Epidermal melanocyte (primary cell): Measurements from ENCODE around the gene SCG5.
A peak's percentile ranks its signal among the peaks of the same experiment; 100 is the strongest.

Experiments
- DNase-seq: peaks from one replicate; pipeline ENCODE4 v3.0.0; 2011; ENCODE audit warnings: low spot score; ENCODE audit not compliant: insufficient read length

SCG5 gene

GRCh38 chr15:32659340-32660155 lies 18.0 kb downstream of the SCG5 start:
- peak; percentile 21 for DNase-seq

DNA sequence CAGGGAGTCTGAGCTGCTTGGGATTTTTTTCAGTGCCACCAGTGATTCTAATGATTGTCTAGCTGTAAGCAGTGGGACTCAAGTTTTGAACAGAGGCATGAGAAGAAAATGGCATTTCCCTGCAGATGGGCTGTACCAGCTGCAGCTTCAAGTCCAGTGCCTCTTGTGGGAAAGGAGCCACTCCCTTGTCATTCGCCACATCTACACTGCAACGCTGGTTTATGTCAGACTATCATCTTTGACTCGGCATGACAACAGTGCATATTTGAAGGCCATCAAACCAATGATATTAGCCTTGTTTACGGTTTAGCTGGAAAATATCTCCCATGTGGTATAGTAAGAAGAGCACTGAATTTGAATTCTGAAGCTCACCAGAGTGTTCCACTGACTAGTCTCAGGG lies 22.2 kb downstream of the SCG5 start:
- DNase-seq = no peak

DNA sequence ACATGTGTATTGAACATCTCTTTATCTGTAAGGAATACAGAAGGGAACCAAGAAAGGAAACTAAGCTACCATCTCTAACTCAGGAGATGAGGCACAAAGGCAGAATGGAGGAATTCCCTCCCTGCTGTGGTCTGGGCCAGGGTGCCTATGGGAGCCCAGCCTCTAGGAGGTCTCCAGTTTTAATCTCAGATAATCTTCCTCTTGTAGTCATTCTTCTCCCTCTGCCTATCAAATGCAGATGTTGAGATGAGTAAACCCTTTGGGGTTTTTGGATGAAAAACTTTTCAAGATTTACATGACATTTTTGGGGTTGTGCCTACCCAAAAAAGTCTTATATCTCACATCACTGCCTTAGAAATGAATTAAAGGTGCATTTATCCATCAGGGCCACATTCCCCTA lies 23.3 kb downstream of the SCG5 start:
- no peak for DNase-seq

- no peak for DNase-seq
These were observed 25.8 kb downstream of the SCG5 start for GRCh38 chr15:32667321-32667720.

DNA sequence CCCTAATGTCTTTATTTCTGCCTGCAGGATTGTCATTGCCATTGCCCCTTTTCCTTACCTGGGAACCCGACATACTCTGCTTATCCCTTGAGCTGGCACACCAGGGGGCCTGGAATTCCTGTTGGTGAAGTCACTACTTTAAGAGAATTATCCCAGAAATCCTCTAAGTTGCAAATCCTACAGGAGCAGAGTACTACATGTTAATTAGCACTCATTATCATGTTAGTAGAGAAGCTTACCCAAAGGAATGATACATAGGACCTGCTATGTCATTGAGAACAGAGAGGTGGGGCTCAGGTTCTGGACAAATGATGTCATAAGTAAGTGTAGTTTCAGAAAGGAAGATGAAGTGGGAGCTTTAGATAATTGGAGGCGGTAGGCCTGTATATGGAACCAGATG lies 27.4 kb downstream of the SCG5 start:
- no peak for DNase-seq

- DNase-seq = peak; percentile 74
These were observed 28.5 kb downstream of the SCG5 start for GRCh38 chr15:32669896-32670611.

GRCh38 chr15:32670623-32671022 lies 29.1 kb downstream of the SCG5 start:
- no peak for DNase-seq

DNA sequence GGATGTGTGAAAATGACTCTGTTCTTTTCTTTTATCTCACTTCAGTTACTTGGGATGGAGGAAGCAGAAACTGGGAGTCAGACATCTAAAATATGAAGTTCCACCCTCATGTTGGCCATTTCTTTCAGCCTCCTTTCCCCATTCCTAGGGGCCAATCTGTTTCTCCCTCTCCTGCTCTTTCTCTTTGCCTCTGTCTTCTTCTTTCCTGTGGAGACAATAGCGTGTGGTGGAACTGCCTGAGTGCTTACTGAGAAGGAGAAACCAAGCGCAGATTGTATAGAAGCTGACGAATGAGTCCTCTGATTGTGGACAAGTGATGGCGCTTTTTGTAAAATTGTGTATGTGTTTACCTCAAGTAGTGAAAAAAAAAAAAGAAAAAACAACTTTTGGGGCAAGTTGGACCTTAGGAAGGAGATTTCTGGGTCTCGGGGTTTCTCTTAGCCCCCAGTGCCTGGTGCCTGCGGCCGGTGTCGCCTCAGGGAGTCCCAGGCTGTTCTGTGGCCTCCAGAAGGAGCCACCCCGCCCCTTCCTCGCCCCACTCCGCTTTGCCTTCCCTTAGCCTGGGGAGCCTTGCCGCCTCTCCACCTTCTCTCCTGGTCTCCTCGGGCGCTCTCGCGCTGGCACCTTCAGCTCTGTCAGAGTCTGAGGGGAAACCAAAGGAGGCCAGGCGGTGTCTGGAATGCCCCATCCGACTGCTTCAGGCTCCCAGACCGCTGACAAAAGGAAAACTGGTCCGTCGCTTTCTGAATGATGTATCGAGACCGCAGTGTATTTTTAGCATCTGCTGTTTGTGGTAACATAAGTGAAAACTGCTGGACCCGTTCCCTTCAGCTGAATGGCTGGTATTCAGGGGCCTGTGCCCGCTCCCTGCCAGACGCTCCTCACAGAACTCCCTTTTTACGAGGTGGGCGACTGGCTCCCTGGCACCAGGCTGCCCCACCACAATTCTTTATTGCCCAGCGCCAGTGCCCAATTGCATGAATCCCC lies 30.1 kb downstream of the SCG5 start:
- DNase-seq = peak; percentile 64

DNA sequence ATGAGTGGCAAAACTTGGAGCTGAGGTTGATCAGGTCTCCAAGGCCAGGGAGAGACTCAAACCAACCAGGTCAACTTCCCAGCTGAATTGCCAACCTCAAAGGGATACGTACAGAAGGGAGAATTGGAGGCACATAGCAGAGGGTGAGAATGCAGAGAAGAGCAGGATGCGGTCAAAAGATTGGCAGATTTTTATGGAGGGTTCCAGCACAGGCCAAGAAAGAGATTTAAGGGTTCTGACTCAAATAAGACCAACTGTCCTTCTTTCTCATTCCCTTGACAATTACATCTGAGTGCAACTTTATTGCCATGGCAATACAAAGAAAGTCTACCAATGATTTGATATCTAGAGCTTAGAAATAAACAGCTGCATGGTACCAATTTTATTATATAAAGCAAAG lies 33.2 kb downstream of the SCG5 start:
- DNase-seq = no peak

- DNase-seq = no peak
These were observed 34.0 kb downstream of the SCG5 start for GRCh38 chr15:32675466-32675865.

DNA sequence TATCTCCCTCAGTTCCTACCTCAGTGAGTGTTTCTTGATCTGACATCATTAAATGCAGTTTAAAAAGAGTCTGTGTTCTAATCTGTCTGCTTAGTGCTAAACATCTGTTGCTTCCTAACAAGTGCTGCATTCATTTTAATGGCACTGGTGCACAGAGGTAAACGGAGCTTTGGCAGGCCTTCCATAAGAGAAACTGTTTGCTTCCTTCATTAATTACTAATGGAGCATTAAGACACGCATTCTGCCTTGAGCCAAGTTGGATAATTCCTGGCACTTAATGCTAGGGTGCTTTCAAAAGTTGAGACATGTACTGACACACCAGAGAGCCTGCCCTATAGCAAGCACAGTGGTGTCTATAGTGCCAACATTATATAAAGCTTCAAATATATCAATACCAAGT lies 34.7 kb downstream of the SCG5 start:
- peak; percentile 46 for DNase-seq

DNA sequence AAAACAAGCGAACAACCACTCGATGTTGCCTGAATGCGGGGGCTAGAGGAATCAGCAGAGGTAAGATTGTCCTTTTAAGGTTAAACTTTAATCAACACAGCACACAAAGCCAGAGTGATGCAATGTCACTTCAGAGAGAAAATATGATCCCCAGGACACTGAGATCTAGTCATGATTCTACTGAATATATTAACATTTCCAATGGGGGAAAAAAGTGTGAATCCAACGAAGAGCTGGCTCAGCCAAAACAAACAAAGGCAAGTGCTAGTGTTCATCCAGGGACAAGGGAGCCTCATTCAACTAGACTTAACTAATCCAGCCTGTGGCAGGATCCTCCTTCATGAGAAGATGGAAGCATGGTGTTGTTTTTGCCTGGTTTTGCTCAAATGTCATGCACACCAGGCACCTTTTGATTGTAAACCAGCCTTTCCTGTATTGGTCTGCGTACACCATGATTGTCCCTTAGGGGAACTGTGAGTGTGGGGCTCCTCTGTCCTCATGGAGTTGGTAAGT lies 35.8 kb downstream of the SCG5 start:
- DNase-seq = no peak

DNA sequence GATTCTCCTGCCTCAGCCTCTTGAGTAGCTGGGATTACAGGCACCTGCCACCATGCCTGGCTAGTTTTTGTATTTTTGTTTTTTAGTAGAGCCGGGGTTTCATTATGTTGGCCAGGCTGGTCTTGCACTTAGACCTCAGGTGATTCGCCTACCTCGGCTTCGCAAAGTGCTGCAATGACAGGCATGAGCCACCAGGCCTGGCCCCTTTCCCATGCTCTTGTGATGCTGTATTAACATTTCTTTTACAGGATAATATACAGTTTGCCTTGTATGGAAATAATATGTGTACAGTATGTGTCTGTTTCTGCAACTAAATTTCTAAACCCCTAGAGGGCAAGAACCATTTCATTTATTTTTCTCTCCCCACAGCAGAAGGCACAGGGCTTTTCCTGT lies 37.8 kb downstream of the SCG5 start:
- no peak for DNase-seq

DNA sequence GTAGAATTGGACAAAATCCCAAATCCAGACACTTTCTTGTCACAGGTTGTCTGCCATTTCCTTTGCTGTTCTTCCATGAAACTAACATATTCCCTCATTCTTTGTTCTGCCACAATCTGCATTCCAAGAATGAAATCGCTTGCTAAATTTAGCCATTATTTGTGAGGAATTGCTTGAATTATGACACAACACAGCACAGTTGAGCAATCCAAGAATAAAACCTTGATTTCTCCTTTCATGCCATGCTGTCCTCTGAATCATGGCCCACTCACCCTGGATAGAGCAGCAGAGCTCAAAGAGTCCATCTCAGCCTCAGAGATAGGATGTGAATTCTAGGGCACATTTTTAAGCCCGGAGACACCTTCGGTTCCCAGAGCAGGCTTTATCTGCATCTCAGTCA lies 41.1 kb downstream of the SCG5 start:
- peak; percentile 54 for DNase-seq

- DNase-seq = no peak
These were observed 41.6 kb downstream of the SCG5 start for GRCh38 chr15:32682977-32683630.

DNA sequence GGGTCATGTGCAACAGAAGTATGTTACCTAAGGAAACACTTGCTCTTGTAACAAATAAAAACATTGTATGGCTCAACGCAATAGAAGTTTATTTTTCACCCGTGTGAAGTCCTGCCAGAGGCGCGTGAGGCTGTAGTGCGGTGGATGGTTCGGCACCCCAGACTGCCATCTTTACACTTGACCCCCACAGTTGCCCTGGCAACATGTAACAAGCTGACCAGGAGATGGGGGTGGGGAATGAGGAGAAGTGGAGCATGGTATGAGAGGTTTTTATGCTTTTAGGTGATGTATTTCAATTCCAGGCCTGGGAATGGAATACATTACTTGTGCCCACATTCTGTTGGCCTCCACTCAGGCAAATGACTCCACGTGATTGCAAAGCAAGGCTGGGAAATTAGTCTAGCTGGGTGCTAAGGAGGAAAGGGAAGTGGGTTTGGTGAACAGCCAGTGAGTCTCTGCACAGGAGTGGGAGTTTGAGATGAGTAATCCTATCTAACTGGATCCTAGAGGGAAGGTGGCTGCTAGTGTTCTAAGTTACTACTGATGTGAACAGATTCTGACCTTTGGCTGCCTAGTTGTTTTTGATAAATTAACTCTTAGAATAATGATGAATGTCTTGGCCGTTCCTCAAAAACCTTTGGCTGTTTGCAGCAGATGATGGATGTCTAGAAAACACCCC lies 42.5 kb downstream of the SCG5 start:
- no peak for DNase-seq

GRCh38 chr15:32685576-32685975 lies 44.1 kb downstream of the SCG5 start:
- DNase-seq = no peak

DNA sequence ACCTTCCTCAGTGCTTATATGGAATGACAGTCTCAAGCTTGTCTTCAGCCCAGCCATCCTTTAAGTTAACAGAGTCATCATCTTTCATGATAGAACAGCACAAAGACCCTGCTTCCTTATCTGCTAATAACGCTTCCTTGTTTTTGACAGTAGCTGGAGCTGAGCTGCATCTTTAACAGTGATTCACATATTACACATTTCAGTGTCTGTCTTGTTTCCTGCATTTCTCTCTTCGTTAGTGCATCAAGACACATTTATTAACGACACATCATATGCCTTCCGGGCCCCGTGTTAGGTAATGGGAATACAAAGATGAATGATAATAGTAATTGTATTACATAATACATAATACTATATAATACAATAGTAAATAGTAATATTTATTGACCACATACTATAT lies 46.0 kb downstream of the SCG5 start:
- DNase-seq = no peak

DNA sequence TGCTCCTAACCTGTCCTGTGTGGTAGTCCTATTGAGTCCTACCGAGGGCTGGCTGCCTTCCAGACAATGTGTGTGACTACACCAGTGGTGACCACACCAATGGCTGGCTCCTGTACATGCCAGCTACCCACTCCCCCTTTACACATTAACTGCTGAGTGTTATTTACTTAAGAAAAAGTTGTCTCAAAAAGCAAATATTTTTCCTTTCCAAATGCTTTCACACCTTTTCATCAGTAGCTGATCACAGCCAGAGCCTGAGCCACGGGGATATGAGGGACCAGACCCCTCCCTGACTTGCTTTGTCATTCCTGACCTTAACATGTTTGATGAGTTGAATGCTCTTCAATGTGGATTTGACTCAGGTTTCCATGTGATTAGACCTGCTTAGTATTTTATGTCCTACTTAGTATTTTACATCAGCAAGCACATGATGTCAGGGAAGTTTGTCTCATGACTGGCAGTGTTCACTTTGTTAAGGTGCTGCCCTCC lies 46.7 kb downstream of the SCG5 start:
- no peak for DNase-seq
